A549 treated with CpdA at 1 μM for 4 hours (cell line): ENCODE measurements around the gene RSPO4. TPM values are rescaled to one million over a fixed set of nuclear protein-coding genes. Genes with fewer than 3 reads are reported as not detected.

Source experiments
- total RNA-seq: library from RNA; stranded (reverse); fragments of 200-300 nt; extraction: Qiagen RNA extraction; gene quantifications from 5 replicates; pipeline ENCODE4 v1.2.3, GENCODE V29; 2022; ENCODE audit warnings: low read depth

The RSPO4 gene
- not detected in 5 replicates for total RNA-seq

GRCh38 chr20:1001911-1002681 lies at the start of gene RSPO4:
TSS of gene RSPO4 (minus strand) at chr20:1002311. CDS start at chr20:1002164, 147 bp downstream.

GRCh38 chr20:916125-916799 lies 85.8 kb downstream of the RSPO4 start, which contains the start of gene ANGPT4:
TSS of gene ANGPT4 (minus strand) at chr20:916334. CDS start at chr20:916214, 120 bp downstream.

Other genes starting within 250 kb of the RSPO4 start
- 0.43 to 0.92 TPM (median 0.61 TPM) in 5 replicates for gene SLC52A3, start 233.8 kb downstream of the RSPO4 start, total RNA-seq
- gene FAM110A, start 168.6 kb downstream of the RSPO4 start, total RNA-seq: 7.2 to 12.3 TPM (median 11.4 TPM) in 5 replicates
- gene ANGPT4, start 86.0 kb downstream of the RSPO4 start, total RNA-seq: 0.03 TPM in 1 of 5 replicates, not detected in the others
- 167 to 230 TPM (median 213 TPM) in 5 replicates for gene PSMF1, start 116.3 kb upstream of the RSPO4 start, total RNA-seq
- gene TMEM74B, start 182.7 kb upstream of the RSPO4 start, total RNA-seq: 2.6 to 4.4 TPM (median 4.1 TPM) in 5 replicates
- gene C20orf202, start 201.1 kb upstream of the RSPO4 start, total RNA-seq: 0.03 TPM in 1 of 5 replicates, not detected in the others
- gene RAD21L1, start 223.7 kb upstream of the RSPO4 start, total RNA-seq: not detected in 5 replicates